HCT116 (cell line): ENCODE data around the gene COPE. TPM values are rescaled to one million over a fixed set of nuclear protein-coding genes. Genes with fewer than 3 reads are reported as not detected.
A peak's percentile ranks its signal among the peaks of the same experiment; 100 is the strongest.

Experiments used
- ATAC-seq: fragments of 200-7000 bp; cut with Tn5 transposase; 2 replicates; pipeline ENCODE4 v1.9.1; 2020; ENCODE audit warnings: mild to moderate bottlenecking, moderate library complexity
- BruUV-seq: library from RNA; stranded (reverse); fragments of 400-500 nt; replicated peaks from 2 replicates; lab custom pipeline; 2021; lab: Mats Ljungman, UMichigan
- CTCF ChIA-PET: fragments of 300-600 bp; sonication (Branson Sonifier 250); formaldehyde crosslinking; loops from one replicate; lab custom pipeline; 2021; ENCODE audit warnings: antibody characterized with exemption; lab: Charles Lee
- POLR2A ChIA-PET: fragments of 300-600, 350-600 bp; sonication (Branson Sonifier 250); formaldehyde crosslinking; loops from one replicate; lab custom pipeline; 2021; ENCODE audit warnings: antibody characterized with exemption; lab: Charles Lee
- RAD21 ChIA-PET, 2 experiments: fragments of 300-600 bp; sonication (Branson Sonifier 250); formaldehyde crosslinking; loops; one replicate each; lab custom pipeline; 2023; ENCODE audit warnings: low total read pairs in 2 of 2; ENCODE audit not compliant: uncharacterized antibody in 2 of 2, unreplicated experiment in 2 of 2, low non-redundant PET in 1 of 2; lab: Charles Lee
- DNase-seq: peaks from one replicate; pipeline ENCODE4 v3.0.0-alpha.2; 2010; ENCODE audit warnings: low read depth, low spot score
- H2AFZ ChIP-seq: fragments of 200-600 bp; shearing (Covaris generic), sonication (generic); 2 replicates; pipeline ENCODE4 v1.6.1; 2017; ENCODE audit warnings: low read depth, mixed run types, mixed read lengths, antibody characterized with exemption, low read length; ENCODE audit not compliant: poor library complexity, severe bottlenecking
- H3K27ac ChIP-seq: 2 replicates; pipeline ENCODE4 v1.5.1; 2012; ENCODE audit warnings: low read depth, low read length
- H3K27me3 ChIP-seq: fragments of 200-600 bp; sonication (generic); 2 replicates; pipeline ENCODE4 v1.6.1; 2016; ENCODE audit warnings: mixed run types, low read length, mixed read lengths; ENCODE audit not compliant: insufficient read depth
- H3K36me3 ChIP-seq, 2 experiments: fragments of 200-500 bp in 1 of 2; fragments of 200-600 bp in 1 of 2; sonication (Bioruptor generic) in 1 of 2; sonication (generic) in 1 of 2; 2 replicates each; pipeline versions ENCODE4 v1.5.1 to v1.6.1; 2014 to 2016; ENCODE audit warnings: low read length in 2 of 2, inconsistent platforms in 1 of 2, mixed read lengths in 1 of 2, mixed run types in 1 of 2; ENCODE audit not compliant: insufficient read depth in 2 of 2, control insufficient read depth in 1 of 2
- H3K4me1 ChIP-seq, 2 experiments: fragments of 200-600 bp in 1 of 2; sonication (generic) in 1 of 2; 2 replicates each; pipeline versions ENCODE4 v1.5.1 to v1.6.1; 2012 to 2017; ENCODE audit warnings: low read length in 2 of 2, inconsistent platforms in 1 of 2, mild to moderate bottlenecking in 1 of 2, mixed read lengths in 1 of 2, mixed run types in 1 of 2, moderate library complexity in 1 of 2; ENCODE audit not compliant: insufficient read depth in 2 of 2, control insufficient read depth in 1 of 2
- H3K4me2 ChIP-seq: fragments of 200-600 bp; sonication (generic); 2 replicates; pipeline ENCODE4 v1.6.1; 2017; ENCODE audit warnings: mixed run types, low read length, mixed read lengths
- H3K4me3 ChIP-seq, 2 experiments: fragments of 200-600 bp in 1 of 2; sonication (generic) in 1 of 2; replicated peaks in 1 of 2; 2 replicates each; pipeline ENCODE4 v1.5.1; 2011 to 2016; ENCODE audit warnings: low read length in 2 of 2, control low read depth in 1 of 2, low read depth in 1 of 2, mild to moderate bottlenecking in 1 of 2, mixed read lengths in 1 of 2, mixed run types in 1 of 2
- H3K79me2 ChIP-seq: fragments of 200-600 bp; sonication (generic); 2 replicates; pipeline ENCODE4 v1.6.1; 2017; ENCODE audit warnings: mild to moderate bottlenecking, mixed run types, low read length, moderate library complexity, mixed read lengths; ENCODE audit not compliant: insufficient read depth
- H3K9ac ChIP-seq: fragments of 200-600 bp; sonication (generic); 2 replicates; pipeline ENCODE4 v1.6.1; 2016; ENCODE audit warnings: low read length, mixed read lengths
- H3K9me2 ChIP-seq: fragments of 200-600 bp; sonication (generic), shearing (Covaris generic); 2 replicates; pipeline ENCODE4 v1.6.1; 2017; ENCODE audit warnings: mixed run types, mild to moderate bottlenecking, moderate library complexity; ENCODE audit not compliant: insufficient read depth
- H3K9me3 ChIP-seq, 2 experiments: fragments of 200-500 bp in 1 of 2; fragments of 200-600 bp in 1 of 2; sonication (Bioruptor generic) in 1 of 2; sonication (generic) in 1 of 2; 2 replicates each; pipeline ENCODE4 v1.6.1; 2014 to 2017; ENCODE audit warnings: low read length in 2 of 2, mixed read lengths in 2 of 2, inconsistent platforms in 1 of 2, low read depth in 1 of 2, mild to moderate bottlenecking in 1 of 2, mixed run types in 1 of 2, moderate library complexity in 1 of 2; ENCODE audit not compliant: control insufficient read depth in 1 of 2, insufficient read depth in 1 of 2
- H4K20me1 ChIP-seq: fragments of 200-600 bp; sonication (generic), shearing (Covaris generic); 2 replicates; pipeline ENCODE4 v1.6.1; 2017; ENCODE audit warnings: mixed run types, mild to moderate bottlenecking, moderate library complexity; ENCODE audit not compliant: insufficient read depth
- CBX3 ChIP-seq: IDR thresholded peaks from 2 replicates; pipeline ENCODE4 v1.6.1; 2012; ENCODE audit warnings: low read depth
- CTCF ChIP-seq, 3 experiments: fragments of 200-600 bp in 1 of 3; sonication (generic) in 1 of 3; IDR thresholded peaks in 2 of 3; conservative IDR thresholded peaks in 1 of 3; 2 replicates each; pipeline ENCODE4 v1.5.1; 2012 to 2017; ENCODE audit warnings: low read depth in 2 of 3, low read length in 2 of 3, antibody characterized with exemption in 1 of 3, borderline replicate concordance in 1 of 3, control low read depth in 1 of 3, mild to moderate bottlenecking in 1 of 3, mixed read lengths in 1 of 3, mixed run types in 1 of 3, moderate library complexity in 1 of 3; ENCODE audit not compliant: insufficient read depth in 1 of 3
- ELF1 ChIP-seq: IDR thresholded peaks from 2 replicates; pipeline ENCODE4 v1.6.1; 2012; ENCODE audit warnings: low read depth, borderline replicate concordance
- EZH2 ChIP-seq: fragments of 200-600 bp; sonication (generic); IDR thresholded peaks from 2 replicates; pipeline ENCODE4 v1.6.1; 2017; ENCODE audit warnings: antibody characterized with exemption, mixed run types
- FOSL1 ChIP-seq: IDR thresholded peaks from 2 replicates; pipeline ENCODE4 v1.6.1; 2012; ENCODE audit warnings: low read depth
- POLR2AphosphoS5 ChIP-seq: IDR thresholded peaks from 2 replicates; pipeline ENCODE4 v1.6.1; 2011; ENCODE audit warnings: mild to moderate bottlenecking, low read depth, low read length, moderate library complexity
- RAD21 ChIP-seq: IDR thresholded peaks from 2 replicates; pipeline ENCODE4 v1.6.1; 2012; ENCODE audit warnings: low read depth, mild to moderate bottlenecking
- SIN3A ChIP-seq: IDR thresholded peaks from 2 replicates; pipeline ENCODE4 v1.6.1; 2012; ENCODE audit warnings: low read depth
- SP1 ChIP-seq: IDR thresholded peaks from 2 replicates; pipeline ENCODE4 v1.6.1; 2012; ENCODE audit warnings: low read depth
- ZNF274 ChIP-seq: fragments of 200-500 bp; sonication (Bioruptor generic); IDR thresholded peaks from 2 replicates; pipeline ENCODE4 v1.6.1; 2014; ENCODE audit warnings: mild to moderate bottlenecking, low read depth, low read length, inconsistent platforms
- intact Hi-C: fragments of 100-400 bp; cut with micrococcal nuclease; formaldehyde crosslinking; loops from 2 replicates; pipeline ENCODE4 v1.10.0; 2022
- total RNA-seq: library from RNA; stranded (reverse); gene quantifications from one replicate; pipeline ENCODE4 v1.2.1, GENCODE V29; 2021; ENCODE audit not compliant: unreplicated experiment
- TF ChIP-seq, protein P1 (sequence below): IDR thresholded peaks from 2 replicates; pipeline ENCODE4 v1.6.1; 2012

COPE gene
- total RNA-seq, 1 experiment from 2014 or later: 263 TPM

GRCh38 chr19:18915639-18916038 lies 3.5 kb downstream of the COPE start:
- no peak overlapping the region for H3K9ac ChIP-seq
- POLR2A ChIA-PET: interaction anchor here (1.9 kb wide), 1 partner anchor 71 kb away, joined by 5 read pairs; no protein-coding TSS in a partner anchor
- H3K79me2 ChIP-seq: peaks cover 74% of the 10 kb centered on the region
- no peaks in the 10 kb centered on the region for H3K9me2 ChIP-seq
- CTCF ChIA-PET: interaction anchor here (1.0 to 5.1 kb wide), 2 partner anchors 71 to 498 kb away, joined by 3 to 33 read pairs; no protein-coding TSS in a partner anchor
- DNase-seq: peak; percentile 50
- peak; percentile 22 for ATAC-seq
- no peak overlapping the region for H3K4me2 ChIP-seq
- BruUV-seq: no TSS peak
- peaks cover 15 to 16% of the 10 kb centered on the region in 2 experiments for H3K4me1 ChIP-seq
- intact Hi-C loops: loop anchor here (5.0 kb wide), 1 partner anchor 463 kb away; no protein-coding TSS in a partner anchor
- H4K20me1 ChIP-seq: no peaks in the 10 kb centered on the region
- H3K9me3 ChIP-seq: no peaks in the 10 kb centered on the region
- RAD21 ChIA-PET: interaction anchor here in 1 of 2 experiments (0.8 kb wide), 1 partner anchor 71 kb away, joined by 3 read pairs; no protein-coding TSS in a partner anchor
- no peak overlapping the region for H3K27ac ChIP-seq
- H3K36me3 ChIP-seq: peaks cover 0 to 4% of the 10 kb centered on the region in 2 experiments; a peak in 2 of 4 replicates
- TF ChIP-seq, protein P1, sequence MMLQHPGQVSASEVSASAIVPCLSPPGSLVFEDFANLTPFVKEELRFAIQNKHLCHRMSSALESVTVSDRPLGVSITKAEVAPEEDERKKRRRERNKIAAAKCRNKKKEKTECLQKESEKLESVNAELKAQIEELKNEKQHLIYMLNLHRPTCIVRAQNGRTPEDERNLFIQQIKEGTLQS: no peak
- TF ChIP-seq EZH2 (no peak), CBX3 (no peak), FOSL1 (no peak), SP1 (no peak), SIN3A (no peak), ZNF274 (no peak), ELF1 (no peak), CTCF (IDR thresholded peaks at IDR 0.05 in 2 of 3, conservative IDR thresholded peaks at IDR 0.05 in 1 of 3; ENCODE audit: borderline replicate concordance in 1 of 3, insufficient read depth in 1 of 3, low read depth in 2 of 3, low read length in 2 of 3) (peak; percentile 55 to 65 (median 61); a peak in 5 of 6 replicates), RAD21 (peak; percentile 71), POLR2AphosphoS5 (no peak)
- no peak overlapping the region for H3K4me3 ChIP-seq
- no peaks in the 10 kb centered on the region for H3K27me3 ChIP-seq
- no peak overlapping the region for H2AFZ ChIP-seq
